Measurements from ENCODE around the gene SNRNP35.
"Not testable (repeated sequence)": the region's sequence is repeated elsewhere in the genome, so short reads cannot be mapped to it uniquely, and the experiment has no call there.

SNRNP35 gene

DNA sequence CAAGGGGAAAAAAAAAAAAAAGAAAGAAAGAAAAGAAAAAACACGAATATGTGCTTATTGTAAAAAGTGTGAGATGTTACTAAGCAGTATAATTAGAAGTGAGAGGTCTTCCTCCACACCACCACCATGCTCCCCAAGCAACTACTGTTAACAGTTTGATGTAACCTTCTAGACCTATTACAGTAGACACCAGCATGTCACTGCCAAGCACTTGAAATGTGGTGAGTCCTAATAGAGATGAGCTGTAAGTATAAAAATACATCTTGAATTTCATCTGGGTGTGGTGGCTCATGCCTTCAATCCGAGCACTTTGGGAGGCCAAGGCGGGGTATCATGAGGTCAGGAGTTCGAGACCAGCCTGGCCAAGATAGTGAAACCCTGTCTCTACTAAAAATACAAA is 8.1 kb upstream of the SNRNP35 start:
- no peak for DNase-seq

DNA sequence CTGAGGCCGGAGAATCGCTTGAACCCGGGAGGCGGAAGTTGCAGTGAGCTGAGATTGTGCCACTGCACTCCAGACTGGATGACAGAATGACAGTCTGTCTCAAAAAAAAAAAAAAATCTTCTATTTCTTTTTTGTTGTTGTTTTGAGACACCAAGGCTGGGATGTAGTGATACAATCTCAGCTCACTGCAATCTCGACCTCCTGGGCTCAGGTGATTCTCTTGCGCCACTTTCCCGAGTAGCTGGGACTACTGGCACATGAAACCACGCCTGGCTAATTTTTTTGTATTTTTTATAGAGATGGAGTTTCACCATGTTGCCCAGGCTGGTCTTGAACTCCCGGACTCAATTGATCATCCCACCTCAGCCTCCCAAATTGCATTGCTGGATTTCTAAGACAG is 7.3 kb upstream of the SNRNP35 start:
- DNase-seq = no peak

DNA sequence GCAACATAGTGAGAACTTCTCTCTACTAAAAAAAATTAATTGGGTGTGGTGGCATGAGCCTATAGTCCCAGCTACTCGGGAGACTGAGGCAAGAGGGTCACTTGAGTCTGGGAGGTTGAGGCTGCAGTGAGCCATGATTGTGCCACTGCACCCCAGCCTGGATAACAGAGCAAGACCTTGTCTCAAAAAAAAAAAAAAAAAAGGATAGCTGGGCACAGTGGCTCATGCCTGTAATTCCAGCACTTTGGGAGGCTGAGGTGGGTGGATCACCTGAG is 5.7 kb upstream of the SNRNP35 start:
- DNase-seq = not testable (repeated sequence)

DNA sequence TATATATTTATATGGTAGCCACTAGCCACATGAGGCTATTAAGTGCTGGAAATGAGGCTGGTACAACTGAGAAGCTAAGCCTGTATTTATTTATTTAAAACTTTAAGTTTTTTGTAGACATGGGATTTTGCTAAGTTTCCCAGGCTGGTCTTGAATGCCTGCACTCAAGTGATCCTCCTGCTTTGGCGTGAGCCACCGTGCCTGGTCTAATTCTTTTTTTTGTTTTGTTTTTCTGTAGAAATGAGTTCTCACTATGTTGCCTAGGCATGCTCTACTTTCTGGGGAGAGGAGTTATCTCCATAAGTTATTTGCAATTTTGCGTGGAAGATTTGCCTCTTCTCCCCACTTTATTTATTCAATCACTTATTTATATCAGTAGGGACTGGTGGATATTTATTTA is 4.8 kb upstream of the SNRNP35 start:
- DNase-seq = no peak

DNA sequence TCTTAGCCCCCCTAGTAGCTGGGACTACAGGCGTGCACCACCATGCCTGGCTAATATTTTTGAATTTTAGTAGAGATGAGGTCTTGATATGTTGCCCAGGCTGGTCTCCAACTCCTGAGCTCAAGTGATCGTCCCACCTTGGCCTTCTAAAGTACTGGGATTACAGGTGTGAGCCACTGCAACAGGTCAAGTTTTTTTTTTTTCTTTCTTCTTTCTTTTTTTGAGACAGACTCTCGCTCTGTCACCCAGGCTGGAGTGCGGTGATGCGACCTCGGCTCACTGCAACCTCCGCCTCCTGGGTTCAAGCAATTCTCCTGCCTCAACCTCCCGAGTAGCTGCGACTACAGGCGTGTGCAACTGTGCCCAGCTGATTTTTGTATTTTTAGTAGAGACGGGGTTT is 5.2 kb downstream of the SNRNP35 start:
- DNase-seq = not testable (repeated sequence)

DNA sequence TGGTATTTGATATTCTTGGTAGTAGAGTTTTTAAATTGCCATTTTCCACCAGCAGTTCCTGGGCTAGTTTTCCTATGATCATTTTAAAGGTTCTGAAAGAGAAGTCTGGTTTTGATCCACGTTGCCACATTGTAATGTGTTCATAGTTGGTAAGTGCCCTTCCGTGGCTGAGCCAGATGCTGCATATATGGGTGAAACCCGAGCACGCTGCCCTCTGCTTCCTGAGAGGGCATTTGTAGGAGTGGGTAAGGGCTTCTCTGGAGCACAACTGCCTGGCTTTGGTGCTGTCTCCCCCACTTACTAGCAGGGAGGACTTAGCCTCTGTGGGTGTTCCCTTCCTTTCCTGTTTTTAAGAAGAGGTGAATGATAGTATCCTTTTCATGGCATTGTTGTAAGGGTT is 7.1 kb downstream of the SNRNP35 start:
- no peak for DNase-seq

DNA sequence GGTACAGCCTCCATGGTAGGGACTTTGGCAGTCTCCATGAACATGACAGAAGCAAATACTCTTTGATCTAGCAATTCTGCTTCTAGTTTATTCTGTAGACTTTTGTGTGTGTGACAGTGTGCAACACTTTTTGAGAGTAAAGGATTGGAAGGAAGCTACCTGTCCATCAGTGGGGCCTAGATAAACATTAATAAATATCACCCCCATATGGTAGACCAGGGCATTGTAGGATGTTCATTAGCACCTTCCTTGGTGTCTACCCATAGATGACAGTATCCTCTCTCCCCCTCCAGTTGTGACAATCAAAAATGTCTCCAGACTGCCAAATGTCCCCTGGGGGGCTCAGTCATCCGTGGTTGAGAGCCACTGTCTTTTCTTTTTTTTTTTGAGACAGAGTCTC is 10.8 kb downstream of the SNRNP35 start:
- no peak for DNase-seq

DNA sequence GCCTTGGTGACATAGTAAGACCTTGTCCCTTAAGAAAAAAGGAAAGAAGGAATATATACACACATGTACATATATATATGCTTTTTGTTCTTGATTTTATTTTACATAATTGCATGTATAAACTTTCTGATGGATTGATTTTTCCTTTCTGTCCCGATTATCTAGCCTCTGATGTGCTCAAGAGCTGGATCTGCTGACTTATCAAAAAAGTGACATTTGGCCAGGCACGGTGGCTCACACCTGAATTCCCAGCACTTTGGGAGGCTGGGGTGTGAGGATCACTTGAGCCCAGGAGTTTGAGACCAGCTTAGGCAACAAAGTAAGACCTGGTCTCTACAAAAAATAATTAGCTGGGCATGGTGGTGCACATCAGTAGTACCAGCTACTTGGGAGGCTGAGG is 12.0 kb downstream of the SNRNP35 start:
- DNase-seq = no peak

DNA sequence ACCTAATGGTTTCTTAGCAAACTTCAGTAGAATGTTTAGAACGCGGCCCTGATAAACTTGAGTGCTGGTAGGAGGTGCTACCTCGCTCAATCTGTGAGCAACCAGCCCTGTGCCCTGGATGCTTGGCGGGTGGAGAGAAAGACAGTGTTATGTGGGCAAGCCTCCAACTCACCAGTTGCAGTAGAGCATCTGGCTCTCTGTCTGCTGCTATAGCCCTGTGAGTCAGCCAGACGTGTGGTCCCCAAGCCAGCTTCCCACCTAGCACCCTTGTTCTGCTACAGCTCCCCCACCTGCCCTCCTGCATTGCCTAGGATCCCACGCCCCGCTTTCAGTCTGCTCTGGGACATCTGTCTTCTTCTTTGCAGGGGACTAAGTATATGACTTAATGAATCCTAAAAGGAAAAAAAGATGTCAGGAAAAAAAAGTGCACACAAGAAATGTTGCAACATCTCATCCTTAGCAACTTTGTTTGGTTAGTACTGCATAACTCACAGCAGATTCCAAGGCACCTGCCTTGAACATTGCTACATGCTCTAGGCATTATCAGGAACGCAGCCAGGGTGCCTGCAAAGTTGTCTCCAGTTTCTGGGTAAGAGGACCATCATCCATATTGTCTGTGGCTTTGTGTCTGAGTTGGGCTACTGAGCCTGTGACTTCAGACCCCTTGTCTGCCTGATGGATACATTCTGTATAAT is 13.6 kb downstream of the SNRNP35 start:
- DNase-seq = no peak

DNA sequence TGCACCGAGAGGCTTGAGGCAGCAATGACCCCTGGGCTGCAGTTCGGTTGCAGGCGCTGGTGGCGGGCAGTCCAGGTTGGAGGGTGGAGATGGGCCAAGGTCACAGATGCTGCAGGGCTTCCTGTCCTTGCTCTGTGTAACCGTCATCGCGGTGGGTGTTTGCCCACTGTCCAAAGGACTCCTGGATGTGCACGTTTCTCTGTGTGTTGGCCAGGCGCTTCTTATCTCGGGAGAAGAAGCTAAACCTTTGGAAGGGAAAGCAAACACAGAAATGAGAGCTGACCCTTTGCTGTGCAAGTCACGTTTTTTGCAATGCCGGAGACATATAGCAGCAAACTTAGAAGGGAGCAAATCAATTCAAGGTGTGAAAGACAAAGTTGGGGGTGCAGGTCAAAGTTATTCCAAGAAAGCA is 14.5 kb downstream of the SNRNP35 start:
- no peak for DNase-seq

DNA sequence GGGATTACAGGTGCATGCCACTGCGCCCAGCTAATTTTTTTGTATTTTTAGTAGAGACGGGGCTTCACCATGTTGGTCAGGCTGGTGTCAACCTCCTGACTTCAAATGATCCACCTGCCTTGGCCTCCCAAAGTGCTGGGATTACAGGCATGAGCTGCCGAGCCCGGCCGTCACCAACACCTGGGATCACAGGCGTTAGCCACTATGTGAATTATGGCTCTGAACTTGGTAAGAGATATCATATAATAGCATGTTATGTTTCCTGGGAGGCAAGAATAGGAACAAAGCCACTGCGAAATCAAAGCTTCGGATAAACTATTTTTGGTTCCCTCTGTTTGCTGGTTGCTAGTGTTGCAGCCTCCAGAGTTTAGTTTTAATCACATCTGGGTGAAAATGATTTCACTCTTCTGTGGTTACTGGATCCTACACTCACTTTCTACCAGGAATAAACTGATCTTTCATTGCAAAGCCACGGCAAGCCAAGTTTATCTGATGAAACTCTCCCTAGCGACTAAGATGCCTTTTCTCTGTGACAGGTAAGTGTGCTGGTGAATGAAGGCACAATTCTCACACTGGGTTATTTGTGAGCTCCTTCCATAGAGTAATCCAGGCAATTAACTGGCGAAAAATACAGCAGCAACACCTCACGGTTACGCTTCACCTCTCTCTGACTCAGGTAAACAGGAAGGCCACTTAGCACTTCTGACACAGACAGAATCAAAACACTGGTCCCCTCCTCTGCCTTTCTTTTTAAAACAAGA is 16.7 kb downstream of the SNRNP35 start:
- no peak for DNase-seq

DNA sequence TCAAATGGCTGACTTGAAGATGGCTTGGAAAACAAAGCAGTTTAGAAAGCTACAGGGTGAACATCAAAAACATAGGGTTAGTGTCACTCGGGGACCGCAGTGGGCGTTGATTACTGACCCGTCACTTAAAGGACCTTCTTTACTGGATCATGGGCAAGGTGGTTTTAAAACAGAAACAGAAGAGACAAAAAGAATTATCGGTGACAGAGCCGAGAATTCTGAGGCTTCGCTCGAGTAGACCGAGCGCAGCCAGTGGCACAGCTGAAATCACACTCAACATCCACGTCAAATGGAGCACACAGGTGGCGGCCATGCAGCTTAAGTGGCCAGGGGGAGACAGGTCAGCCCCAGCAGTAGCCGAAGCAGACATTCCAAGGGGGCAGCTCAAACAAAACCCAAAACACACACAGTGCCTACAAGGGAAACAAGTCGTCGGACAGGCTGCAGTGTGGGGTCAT is 17.3 kb downstream of the SNRNP35 start:
- DNase-seq = no peak

DNA sequence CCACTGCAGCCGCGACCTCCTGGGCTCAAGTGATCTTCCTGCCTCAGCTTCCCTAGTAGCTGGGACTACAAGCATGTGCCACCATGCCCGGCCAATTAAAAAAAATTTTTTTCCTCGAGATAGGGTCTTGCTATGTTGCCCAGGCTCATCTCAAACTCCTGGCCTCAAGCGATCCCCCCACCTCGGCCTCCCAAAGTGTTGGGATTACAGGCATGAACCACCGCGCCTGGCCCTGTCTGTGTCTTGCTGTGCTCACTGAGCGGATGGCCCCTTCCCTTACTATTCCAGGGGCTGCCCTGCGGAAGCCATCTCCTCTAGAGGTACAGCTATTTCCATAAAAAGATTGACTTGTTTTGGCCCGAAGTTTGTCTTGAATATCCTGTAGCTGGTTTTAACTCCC is 20.1 kb downstream of the SNRNP35 start:
- DNase-seq = no peak

DNA sequence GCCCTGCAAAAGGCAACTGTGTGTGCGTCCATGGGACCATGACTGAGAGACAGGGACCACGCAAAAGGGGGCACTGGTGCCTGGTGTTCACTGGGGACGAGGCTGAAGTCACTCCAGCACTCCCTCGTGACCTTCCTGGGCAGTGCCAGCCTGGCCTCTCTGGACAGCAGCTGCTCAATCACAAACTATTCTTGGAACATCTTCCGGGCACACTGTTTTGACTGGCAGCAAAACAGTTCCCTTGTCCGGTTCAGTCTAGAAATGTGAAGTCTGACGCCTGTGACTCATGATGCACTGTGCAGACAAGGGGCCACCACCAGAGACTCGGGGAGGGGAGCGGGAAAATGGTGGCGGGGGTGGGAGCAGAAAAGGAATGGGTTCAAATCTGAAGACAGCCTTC is 20.8 kb downstream of the SNRNP35 start:
- no peak for DNase-seq

DNA sequence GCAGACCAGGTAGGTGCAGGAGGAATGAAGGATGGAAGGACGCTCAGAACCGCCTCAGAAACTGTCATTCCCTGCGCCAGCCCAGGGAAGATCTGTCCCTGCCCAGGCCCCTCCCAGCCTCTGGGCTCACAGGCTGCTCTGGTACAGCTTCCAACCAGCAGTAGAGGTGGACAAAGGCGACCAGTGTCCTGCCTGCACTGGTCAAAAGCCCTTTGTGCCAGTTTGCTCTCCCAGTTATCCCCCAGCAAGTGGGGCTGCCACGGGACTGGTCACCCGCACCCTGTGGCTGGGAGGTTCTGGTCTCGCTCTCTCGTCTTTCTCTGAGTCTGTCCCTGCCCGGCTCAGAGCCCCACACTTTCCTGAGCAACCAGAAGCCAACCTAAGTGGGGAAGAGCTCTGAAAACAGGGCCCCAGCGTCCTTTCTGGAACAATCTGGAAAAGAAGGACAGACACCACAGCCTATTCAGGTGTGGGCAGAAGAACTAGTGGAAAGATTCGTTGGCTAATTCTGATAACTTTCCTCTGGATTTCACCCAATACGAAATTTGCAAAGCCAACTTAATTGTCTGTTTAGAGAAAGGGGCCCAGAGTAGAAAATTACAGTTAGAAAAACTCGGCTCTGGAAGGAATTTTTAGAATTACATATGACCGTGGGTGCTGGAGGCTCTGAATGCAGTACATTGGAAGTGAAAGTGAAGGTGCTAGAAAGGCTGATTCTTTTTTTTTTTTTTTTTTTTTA is 21.7 kb downstream of the SNRNP35 start:
- DNase-seq = no peak

DNA sequence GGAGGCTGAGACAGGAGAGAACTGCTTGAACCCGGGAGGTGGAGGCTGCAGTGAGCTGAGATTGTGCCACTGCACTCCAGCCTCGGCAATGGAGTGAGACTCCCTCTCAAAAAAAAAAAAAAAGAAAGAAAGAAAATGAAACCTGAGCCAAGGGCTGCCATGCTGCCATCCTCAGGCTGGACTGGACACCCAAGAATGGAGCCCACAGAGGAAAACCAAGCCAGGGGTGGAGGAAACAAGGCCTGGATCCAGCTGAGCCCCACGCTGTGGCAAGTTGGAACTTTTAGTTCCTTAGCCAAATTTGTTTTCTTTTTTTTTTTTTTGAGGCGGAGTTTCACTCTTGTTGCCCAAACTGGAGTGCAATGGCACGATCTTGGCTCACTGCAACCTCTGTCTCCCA is 23.3 kb downstream of the SNRNP35 start:
- DNase-seq = not testable (repeated sequence)

DNA sequence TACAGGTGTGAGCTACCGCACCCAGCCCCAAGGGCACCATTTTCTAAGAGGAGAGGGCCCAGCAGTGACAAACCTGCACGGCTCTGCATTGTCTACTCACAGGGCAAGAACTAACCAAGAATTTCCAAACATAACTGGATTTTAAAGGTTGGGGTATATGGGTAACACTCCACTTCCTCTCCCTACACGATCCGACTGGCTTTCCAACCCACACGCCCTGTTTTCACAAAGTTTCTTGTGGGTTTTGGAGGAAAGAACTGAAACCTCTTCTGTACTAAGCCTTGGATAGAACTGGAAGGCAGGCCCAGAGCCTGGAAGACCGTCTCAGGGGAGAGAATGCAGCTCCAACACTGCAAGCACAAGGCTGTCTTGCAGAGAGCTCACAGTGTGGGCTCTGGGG is 24.9 kb downstream of the SNRNP35 start:
- DNase-seq = no peak

DNA sequence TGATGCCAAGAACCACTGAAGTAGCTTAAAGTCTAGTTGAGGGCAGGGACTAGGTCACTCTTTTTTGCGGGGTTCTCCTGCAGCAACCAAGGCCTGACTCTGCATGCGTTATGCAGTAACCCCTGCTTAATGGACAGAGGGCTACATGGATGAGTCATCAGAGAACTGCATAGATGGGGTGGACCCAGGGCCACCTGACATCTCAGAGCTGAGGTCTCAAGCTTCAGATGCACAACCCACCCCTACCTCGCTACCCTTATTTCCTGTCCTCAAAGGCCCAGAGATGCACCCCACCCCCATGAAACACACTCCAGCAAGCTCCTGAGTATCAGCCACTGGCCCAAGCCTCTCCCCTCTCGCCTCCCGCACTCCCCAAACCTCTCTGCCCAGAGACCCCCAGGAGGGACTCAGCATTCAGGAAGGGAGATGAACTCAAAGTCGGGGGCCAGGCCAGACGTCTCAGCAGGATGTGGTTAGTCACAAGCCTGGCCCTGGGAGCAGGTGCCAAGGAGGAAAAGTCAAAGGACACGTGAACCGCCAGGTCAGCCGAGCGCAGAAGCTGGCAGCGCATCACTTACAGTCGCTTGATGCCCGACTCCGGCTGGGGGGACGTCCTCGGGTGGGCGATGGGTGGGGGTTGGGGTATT is 25.8 kb downstream of the SNRNP35 start:
- no peak for DNase-seq

DNA sequence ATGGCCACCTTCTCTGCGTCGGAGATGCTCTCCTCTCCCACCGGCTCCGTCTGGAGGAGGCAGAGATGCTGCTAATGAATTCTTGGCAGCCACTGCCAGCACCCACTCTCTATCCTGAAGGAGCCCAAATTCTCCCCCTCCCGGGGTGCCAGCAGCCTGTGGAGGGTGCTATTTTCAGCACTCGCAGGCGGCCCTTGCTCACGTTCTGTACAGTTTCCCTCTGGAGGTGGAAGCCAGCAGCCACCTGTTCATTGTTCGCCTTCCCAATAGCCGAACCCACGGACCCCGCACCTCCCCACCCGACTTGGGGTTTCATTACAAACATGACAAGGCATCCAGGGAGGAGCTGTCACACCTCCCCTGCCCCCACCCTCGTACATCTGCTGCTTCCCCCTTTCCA is 27.8 kb downstream of the SNRNP35 start:
- no peak for DNase-seq

DNA sequence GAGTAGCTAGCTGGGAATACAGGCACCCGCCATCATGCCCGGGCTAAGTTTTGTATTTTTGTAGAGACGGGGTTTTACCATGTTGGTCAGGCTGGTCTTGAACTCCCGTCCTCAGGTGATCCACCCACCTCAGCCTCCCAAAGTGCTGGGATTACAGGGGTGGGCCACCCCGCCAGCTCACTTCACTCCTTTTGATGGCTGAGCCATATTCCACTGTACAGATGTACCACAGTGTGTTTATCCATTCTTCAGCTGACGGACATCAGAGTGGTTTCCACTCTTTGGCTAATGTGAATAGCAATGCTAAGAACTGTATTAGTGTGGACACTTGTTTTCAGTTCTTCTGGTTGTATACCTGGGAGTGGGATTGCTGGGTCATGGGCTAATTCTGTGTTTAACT is 29.5 kb downstream of the SNRNP35 start:
- DNase-seq = no peak

DNA sequence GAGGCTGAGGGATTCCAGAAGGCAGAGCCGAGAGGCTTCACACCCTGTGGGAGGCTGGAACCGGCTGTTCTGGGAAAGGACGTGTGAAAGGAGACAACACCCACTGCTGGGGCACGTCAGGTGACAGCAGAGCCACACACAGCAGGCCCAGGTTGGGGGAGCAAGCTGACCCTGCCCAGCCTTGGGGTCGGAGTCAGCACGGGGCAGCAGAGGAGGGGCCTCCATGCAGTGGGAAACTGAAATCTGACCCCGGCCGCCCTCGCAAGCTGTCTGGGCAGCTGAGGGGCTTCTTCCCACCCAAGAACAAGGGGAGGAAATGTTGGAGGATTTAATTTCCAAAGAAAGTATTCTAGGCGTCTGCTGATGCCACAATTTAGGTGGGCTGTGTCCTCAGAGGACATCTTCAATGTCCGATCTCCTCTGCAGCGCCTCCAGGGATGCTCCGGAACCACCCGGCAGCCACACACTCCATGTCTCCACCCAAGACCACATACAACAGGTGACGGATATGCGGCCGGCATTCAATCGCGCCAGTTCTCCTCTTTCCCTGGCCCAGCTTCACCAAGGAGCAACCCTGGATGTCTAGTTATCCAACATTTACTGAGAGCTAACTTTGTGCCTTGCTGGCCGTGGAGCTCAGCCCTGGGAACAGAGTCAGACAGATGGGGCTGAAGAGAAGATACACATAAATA is 30.7 kb downstream of the SNRNP35 start:
- DNase-seq = no peak

DNA sequence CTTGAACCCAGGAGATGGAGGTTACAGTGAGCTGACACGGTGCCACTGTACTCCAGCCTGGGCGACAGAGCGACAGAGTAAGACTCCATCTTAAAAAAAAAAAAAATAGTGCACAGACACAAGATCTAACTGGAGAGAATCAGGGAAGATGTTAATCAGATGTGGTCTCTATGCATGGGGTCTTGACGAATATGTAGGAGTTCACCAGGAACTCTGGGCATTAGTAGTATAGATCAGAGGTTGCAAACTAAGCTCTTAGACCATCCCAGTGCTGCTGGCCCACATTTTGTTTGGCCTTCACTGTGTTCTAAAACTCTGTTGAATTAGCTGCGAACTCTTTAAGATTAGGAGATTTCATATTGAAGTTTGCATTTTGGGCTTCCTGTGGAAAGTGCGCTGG is 31.6 kb downstream of the SNRNP35 start:
- no peak for DNase-seq

DNA sequence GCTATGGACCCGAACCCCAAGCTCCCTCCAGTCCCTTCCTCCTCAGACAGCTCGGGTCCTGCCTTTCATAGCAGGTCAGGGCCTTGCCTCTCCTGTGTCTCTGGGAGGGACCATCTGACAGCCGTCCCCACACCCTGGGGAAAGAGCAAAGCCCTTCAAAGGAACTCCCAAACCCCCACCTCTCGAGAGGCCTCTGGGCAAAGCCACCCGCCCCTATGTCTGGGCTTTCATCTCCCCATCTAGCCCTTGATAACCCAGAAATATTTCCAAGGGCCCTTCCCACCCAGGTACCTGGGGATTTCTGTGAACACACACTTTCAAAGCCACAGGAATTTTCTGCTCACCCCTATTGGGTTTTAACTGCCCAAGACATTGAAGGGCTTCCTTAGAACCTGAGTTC is 32.1 kb downstream of the SNRNP35 start:
- no peak for DNase-seq
